ENCODE measurements around the gene RDX.
A peak's percentile ranks its signal among the peaks of the same experiment; 100 is the strongest.
"Not testable (repeated sequence)": the region's sequence is repeated elsewhere in the genome, so short reads cannot be mapped to it uniquely, and the experiment has no call there.

RDX gene

DNA sequence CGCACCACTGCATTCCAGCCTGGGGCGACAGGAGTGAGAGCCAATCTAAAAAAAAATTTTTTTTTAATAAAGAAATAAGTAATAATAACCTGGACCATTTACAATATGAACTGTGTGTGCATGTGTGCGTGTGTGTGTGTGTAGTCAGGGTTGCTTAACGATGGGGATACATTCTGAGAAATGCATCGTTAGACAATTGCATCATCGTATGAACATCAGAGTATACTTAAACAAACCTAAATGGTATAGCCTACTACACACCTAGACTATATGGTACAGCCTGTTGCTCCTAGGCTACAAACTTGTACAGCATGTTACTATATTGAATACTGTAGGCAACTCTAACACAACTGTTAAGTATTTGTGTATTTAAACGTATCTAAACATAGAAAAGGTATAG, 26.4 kb downstream of the RDX start:
- no peak for DNase-seq

DNA sequence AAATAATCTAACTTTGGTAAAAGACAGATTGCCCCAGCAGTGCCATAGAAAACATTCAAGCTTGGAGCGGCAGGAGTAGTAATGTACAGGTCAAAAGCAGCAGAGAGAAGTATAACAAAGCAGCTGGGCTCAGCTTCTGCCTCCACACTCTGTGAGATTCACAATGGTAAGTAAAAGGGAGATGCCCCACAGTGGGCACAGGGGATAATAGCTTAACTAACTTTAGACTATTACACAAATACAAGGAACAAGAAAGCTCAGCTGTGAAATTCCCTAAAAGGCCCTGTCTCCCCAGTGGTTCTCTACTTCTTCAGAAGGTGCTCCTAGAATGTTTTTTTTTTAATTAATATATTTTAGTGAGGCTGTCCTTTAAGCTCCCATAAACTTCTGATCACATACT, 28.0 kb downstream of the RDX start:
- no peak for DNase-seq

DNA sequence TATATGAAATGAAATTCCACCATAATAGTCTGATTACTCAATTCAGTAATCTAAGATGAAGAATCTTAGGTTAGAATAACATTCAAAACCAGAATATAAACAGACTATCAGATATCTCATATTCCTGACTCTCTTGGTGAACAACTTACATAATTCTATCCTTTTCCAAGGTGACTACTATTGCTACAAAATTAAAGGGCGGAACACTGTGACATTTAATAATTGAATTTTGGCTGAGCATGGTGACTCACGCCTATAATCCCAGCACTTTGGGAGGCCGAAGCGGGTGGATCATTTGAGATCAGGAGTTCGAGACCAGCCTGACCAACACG, 34.4 kb downstream of the RDX start:
- no peak for DNase-seq

DNA sequence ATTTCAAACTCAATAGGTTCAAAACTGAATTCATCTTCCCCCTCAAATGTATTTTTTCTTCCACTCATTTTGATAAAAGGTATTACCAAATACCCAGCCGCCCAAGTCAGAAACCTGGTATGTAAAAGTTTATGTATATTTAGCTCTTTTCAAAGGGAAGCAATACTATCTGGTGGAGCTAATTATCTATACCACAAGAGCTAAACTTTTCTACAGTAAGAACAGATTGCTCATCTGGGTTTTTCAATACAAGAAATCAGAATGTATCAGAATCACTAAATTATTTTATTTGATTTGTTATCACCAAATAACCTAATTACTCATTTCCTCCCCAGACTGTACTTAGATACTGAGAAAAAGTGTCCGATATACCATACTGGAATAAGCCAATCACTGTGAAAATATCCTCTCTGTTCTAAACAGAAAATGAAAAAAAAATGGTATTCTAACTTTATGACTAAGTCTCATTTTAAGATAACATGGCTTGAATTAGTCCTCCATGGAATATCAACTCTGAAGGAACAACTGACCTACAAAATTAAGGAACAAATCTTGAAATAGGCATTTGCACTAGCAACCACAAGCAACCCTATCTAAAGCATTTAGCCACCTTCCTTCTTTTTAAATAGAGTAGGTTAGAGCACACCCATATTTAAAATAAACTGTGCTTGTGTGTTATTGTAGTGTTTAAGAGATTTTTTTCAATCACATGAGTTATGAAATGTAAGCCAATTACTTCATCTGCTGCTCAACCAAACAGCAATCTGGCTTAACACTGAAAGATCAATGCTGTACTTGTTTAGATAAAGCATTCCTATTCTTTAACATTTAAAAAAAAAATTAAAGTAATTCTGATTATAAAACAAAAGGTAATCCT, 35.0 kb downstream of the RDX start:
- DNase-seq = no peak

DNA sequence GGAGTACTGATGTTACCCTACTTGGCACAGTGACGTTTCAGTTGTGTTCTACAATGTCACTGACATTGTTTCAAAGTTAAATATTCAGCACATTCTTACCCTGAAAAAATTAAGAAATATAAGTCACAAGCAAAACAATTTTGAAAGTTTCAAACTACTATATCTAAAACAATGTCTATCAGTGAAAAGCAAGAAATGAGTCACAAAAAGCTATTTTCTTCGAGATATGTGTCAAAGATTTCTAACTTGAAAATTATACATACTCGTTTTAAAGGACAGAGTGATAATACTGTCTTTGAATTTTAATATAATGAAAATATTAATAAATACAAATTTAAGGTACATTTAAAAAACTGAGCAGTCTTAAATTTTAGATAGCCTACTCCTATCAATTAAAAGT, 42.9 kb downstream of the RDX start:
- DNase-seq = no peak

DNA sequence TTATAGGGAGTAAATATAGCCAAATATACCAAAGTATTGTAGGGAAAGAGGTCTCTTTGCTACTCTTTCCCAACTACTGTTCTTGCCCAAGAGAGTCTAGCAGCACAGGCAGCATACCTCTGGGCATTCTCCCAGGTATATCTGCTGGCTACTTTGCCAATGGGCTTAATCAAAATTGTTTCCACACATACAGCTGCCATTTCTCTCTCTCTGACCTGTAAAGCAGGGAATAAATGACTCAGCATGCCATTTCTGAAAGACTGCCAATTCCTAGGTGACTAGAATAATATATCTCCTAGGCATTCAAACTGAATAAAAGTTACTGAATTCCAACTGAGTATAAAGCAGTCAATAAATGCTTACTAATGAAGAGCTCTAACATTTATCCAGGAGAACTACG, 44.6 kb downstream of the RDX start:
- DNase-seq = peak; percentile 35

DNA sequence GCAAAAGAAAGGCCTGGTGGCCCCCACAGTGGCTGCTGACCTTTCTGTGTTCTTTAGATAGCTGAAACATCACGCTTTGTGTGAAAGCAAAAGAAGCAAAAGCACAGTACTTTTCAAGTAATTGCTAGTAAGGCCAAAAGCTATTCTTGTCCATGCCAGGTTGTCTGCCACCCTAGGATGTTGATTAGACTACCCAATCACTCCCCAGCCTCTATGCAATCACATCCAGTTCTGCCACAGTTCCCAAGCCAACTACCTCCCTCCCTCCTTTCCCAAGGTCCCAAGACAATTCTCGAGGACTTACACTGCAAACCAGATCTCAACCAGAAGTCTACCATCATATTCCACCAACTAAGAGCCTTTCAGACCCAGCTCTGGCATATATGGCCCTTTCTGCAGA, 46.2 kb downstream of the RDX start:
- no peak for DNase-seq

DNA sequence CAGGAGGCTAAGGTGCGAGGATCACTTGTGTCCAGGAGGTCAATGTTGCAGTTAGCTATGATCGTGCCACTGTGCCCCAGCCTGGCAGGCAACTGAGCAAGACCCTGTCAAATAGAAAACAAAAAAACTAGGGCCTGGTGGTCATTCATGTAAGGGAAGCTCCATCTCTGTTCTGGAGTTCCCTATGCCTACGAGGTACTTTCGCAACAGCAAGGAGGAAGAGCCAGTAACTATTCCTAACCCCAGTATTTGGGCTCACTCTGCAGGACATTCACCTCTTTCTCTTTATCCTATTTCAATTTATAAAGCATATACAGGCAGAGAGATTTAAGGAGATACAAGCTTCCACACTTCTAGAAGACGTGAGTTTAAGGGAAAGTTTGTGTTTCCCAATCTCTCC, 46.6 kb downstream of the RDX start:
- no peak for DNase-seq

DNA sequence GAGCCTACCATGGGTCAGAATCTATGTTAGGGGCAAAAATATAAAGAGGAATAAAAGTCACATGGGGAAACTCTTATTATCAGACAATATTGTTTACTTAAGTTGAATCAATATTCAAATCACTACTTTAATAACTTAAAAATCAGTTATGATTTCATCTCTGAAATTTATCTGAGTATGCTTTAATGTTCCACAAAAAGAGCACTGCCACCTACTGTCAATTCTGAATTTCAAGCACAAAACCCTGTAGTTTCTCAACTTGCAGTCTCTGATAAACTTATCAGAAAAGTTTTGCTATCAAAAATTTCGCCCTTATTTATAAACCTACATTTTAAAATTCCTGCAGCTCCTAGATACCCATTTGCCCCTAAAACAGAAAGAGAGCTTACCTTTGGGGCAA, 47.3 kb downstream of the RDX start:
- no peak for DNase-seq

DNA sequence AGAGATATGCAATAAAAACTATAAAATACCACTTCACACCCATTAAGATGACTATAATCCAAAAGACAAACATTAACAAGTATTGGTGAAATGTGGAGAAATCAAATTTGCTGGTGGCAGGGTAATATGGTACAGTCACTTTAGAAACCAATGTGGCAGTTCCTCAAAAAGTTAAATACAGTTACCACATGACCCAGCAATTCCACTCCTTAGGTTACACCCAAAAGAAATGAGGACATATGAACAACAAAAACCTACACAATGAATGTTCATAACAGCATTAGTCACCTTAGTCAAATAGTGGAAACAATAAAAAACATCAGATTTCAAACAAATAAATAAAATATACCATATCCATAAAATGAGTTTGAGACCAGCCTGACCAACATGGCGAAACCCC, 52.6 kb downstream of the RDX start:
- no peak for DNase-seq

DNA sequence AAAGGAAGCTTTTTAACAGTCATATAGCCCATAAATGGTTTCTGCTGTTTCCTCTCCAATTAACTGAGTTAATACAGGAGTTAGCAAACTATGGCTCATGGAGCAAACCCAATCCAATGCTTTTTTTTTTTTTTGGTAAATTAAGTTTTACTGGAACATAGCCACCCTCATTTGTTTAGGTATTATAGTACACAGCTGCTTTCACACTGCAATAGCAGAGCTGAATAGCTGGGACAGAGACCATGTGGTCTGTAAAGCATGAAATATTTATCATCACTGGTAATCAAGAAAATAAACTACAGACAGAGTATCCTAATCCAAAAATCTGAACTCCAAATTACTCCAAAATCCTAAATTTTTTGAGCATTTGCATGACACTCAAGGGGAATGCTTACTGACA, 53.7 kb downstream of the RDX start:
- DNase-seq = no peak

DNA sequence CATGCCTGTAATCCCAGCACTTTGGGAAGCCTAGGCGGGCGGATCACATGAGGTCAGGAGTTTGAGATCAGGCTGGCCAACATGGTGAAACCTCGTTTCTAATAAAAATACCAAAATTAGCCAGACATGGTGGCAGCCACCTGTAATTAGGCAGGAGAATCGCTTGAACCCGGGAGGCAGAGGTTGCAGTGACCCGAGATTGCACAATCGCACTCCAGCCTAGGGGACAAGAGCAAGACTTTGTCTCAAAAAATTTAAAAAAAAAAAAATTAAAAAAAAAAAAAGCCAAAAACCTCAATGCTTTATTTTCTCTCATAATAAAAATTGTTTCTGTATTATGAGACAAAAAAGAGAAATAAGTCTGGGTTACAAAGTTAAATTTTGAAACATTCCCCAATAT, 54.2 kb downstream of the RDX start:
- no peak for DNase-seq

DNA sequence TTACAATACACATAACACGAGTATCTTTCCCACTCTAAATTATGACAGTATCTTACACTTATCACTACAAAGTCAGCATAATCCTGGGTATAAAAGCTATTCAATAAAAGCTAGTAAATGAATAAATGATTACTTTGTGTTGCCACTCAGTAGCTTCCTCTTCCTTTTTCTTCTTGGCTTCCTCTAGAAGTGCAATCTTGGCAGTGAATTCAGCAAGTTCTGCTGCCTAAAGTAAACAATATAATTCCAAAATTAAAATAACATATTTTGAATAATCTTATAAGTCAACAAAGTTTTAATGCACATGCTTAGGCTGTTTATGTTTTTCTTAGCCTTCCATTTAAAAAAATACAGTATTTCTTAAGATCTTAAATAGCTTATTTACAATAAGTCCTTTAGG, 60.4 kb downstream of the RDX start:
- DNase-seq = no peak

DNA sequence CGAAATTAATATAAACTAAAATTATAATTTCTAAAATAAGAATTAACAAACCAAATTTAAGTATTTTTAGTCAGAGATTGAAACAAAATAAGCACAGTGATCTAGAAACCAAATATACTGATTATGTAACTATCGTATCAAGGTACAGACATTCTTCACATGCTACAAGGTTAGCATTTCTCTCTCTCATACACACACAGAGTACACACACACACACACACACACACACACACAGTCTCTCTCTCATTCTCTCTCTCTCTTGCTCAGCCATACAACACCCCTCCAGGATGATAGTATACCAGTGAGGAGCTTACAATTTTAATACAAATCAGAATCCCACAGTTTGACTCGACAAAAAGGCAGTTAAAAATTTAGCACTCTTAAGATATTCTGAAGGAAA, 66.0 kb downstream of the RDX start:
- no peak for DNase-seq

DNA sequence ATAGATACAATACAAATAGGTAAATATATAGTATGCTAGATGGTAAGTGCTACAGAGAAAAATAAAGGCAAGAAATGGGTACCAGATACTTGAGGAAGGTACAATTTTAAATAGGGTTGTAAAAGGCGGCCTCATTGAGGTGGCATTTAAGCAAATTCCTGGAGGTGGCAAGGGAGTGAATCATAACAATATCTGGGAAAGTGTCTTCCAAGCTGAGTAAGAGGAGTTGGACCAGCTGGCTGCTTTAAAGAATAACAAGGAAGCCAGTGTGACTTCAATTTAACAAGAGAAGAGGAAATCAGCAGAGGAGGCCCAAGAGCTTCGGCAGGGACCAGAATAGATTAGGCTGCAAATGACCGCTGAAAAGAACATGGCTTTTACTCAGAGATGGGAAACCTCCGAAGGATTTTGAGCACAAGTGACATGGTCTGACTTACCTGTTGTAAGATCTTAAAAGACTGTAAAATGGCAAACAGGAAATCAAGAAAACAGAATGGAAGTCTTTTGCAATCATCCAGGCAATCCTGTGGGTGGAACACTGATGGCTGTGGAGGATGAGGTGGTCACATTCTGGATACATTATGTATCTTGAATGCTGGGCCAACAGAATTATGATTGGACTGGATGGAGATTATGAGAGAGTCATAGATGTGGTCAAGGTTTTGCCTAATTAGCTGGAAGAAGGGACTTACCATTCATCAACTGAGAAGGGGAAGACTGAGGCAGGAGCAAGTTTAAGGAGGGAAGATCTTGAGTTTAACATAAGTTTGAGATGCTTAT, 77.2 kb downstream of the RDX start:
- no peak for DNase-seq

DNA sequence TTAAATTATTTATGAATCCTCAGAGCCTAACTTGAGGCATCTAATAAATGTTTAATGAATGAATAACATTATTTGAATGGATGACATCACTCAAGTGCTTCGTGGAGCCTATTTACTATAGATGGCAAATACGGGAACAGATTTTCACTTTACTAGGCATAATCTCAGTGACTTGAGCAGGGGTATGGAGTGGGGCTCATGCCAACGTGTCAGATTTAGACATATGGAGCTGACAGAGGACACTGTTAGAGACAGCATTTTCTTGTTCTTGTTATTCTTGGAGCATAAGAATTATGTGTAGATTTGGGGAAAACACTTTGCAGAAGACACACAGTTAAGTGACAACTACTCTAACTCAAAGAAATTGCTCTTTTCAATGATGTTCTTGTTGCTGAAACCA, 78.5 kb downstream of the RDX start:
- no peak for DNase-seq

DNA sequence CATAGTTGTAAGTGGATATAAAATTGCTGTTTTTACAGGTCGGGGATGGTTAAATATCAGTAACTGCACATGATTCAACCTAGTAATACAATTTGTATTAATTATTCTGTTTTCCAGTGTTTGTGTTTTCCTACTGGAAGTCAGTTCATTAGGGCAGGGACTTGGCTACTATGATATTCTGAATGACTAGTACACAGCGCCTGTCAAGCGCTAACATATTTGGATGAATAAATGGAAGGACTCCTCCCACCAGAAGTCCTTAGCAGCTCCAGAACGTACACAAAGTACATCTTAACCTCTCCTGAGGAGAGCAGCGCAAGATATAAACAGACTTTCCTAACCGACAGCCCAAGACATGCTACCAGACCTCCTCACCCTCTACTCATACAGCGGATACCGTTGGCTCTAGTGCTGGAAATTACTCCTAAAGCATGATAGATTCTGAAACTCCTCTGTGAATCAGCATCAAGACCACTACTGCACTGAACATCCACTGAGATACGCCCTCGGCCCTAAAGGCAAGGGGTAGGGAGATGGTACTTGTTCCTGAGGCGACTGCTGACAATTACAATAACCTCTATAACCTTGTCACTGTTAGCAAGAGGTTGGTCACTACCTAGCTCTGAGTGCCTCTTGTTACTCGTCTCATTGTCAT, 79.1 kb downstream of the RDX start:
- DNase-seq = no peak

DNA sequence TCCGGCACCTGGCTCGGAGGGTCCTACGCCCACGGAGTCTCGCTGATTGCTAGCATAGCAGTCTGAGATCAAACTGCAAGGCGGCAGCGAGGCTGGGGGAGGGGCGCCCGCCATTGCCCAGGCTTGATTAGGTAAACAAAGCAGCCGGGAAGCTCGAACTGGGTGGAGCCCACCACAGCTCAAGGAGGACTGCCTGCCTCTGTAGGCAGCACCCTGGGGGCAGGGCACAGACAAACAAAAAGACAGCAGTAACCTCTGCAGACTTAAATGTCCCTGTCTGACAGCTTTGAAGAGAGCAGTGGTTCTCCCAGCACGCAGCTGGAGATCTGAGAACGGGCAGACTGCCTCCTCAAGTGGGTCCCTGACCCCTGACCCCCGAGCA, 87.1 kb downstream of the RDX start:
- DNase-seq = not testable (repeated sequence)

DNA sequence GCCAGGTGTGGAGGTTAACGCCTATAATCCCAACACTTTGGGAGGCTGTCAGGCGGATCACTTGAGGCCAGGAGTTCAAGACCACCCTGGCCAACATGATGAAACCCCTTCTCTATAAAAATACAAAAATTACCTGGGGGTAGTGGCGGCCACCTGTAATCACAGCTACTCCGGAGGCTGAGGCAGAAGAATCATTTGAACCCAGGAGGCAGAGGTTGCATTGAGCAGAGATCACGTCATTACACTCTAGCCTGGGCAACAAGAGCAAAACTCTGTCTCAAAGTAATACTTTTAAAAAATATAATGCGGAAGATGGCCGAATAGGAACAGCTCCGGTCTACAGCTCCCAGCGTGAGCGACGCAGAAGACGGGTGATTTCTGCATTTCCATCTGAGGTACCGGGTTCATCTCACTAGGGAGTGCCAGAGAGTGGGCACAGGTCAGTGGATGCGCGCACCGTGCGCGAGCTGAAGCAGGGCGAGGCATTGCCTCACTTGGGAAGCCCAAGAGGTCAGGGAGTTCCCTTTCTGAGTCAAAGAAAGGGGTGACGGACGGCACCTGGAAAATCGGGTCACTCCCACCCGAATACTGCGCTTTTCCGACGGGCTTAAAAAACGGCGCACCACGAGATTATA, 87.6 kb downstream of the RDX start:
- peak; percentile 42 for DNase-seq

DNA sequence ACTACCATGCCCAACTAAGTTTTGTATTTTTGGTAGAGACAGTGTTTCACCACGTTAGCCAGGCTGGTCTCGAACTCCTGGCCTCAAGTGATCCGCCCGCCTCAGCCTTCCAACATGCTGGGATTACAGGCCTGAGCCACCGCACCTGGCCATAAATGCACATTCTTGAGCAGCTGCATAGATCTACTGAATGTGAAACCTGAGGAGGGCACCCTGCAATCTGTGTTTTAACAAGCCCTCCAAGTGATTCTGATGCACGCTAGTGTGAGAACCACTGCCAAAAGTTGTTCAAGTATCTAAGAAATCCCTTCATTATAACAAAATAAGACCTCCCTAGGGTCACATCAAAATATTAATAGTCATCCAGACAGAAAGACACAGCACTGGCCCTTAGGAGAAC, 89.3 kb downstream of the RDX start:
- no peak for DNase-seq

DNA sequence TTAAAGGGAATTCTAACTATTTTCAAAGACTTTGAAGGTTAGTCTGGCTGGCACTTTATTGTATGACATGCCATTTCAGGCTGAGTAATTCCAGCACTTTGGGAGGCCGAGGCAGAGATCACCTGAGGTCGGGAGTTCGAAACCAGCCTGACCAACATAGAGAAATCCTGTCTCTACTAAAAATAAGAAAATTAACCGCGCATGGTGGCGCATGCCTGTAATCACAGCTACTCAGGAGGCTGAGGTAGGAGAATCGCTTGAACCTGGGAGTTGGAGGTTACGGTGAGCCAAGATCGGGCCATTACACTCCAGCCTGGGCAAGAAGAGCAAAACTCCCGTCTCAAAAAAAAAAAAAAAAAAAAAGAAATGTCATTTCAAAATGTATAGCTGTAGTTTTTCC, 95.6 kb downstream of the RDX start:
- DNase-seq = no peak

DNA sequence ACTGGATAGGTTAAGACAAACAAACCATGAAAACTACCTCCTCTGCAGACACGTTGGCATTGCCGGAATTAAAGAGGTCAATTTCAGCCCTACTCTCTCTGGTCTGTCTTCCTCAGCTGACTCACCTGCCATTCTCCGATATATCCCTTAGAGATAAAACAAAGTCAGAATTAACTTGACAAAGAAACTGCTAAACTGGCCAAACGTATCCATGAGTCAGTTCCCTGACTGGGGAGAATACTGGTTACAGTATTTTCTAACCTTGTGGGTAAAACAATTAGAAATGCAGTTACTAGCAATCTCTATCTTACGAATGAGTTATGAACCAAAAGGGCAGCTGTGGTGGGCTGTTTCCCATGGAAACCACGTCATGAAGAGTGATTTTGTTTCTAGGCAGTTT, 96.2 kb downstream of the RDX start:
- no peak for DNase-seq

DNA sequence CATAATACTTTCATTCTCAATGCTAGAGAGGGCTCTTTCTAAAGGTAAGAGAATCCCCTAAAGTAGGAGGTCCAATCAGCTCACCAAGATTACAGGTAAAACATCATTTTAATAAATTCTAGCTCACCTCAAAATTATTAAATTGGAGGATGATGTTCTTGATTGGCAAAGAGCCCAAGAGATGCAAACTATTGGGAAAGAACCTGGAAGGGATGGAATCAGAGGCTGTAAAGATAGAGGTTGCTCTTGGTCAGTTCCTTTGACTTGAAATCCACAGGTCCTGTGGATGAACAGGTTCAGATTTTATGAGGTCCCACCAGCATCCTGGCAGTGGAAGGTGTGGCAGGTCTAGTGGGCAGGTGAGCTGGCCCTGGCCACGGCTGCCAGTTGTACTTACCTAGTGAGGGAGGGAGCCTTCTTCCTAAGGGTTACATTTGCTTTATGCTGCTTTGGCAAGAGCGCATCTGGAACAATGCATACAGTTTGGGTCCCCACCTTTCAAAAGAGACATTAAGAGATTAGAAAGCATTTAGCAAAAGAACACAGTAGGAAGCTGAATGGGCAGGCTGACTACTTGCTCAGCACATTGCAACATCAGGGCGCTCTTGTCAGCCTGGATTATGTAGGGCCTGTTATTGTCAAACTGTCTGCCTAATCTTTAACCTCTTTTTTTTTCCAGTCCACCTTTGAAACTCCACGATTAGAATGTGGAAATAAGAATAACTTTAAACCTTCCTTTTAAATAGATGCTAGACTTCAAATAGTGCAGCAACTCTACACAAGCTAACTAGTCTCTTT, 97.0 kb downstream of the RDX start:
- DNase-seq = no peak
